GM12865 (cell line): ENCODE data around the gene CLUH.

Source experiments
- DNase-seq: peaks from one replicate; pipeline ENCODE4 v3.0.0; 2010; ENCODE audit warnings: low read depth
- H3K4me3 ChIP-seq: 2 replicates; pipeline ENCODE4 v1.5.1; 2011; ENCODE audit warnings: mild to moderate bottlenecking, low read depth, low read length, control low read depth
- CTCF ChIP-seq: IDR thresholded peaks from 2 replicates; pipeline ENCODE4 v1.5.1; 2011; ENCODE audit warnings: low read length, control low read depth, low read depth, inconsistent platforms; ENCODE audit not compliant: insufficient read depth; ENCODE audit errors: missing control alignments

CLUH gene

GRCh38 chr17:2711608-2712299 lies at the start of gene CLUH:
Gene CLUH (minus strand): TSS chr17:2711764. CDS start chr17:2711661, 103 bp downstream.
- no peak for TF ChIP-seq CTCF
- H3K4me3 ChIP-seq, result peak within 1 kb of the TSS; percentile 85
- peak; percentile 99 for DNase-seq

- no peak for DNase-seq
- no peak overlapping the region for H3K4me3 ChIP-seq
- no peak for TF ChIP-seq CTCF
These were observed 47.3 kb upstream of the CLUH start for GRCh38 chr17:2758870-2759269.

- no peak overlapping the region for H3K4me3 ChIP-seq
- no peak for TF ChIP-seq CTCF
- DNase-seq, result no peak
These were observed 44.5 kb upstream of the CLUH start for GRCh38 chr17:2755891-2756724.

GRCh38 chr17:2751491-2751890 lies 39.9 kb upstream of the CLUH start:
- no peak for TF ChIP-seq CTCF
- no peak for DNase-seq
- no peak overlapping the region for H3K4me3 ChIP-seq

GRCh38 chr17:2750721-2751120 lies 39.2 kb upstream of the CLUH start:
- TF ChIP-seq CTCF, result no peak
- DNase-seq, result no peak
- no peak overlapping the region for H3K4me3 ChIP-seq

- H3K4me3 ChIP-seq, result no peak overlapping the region
- DNase-seq, result peak; percentile 73
- no peak for TF ChIP-seq CTCF
These were observed 38.2 kb upstream of the CLUH start for GRCh38 chr17:2749784-2750181.
